ENCODE measurements around the gene GPHN. TPM values are rescaled to one million over a fixed set of nuclear protein-coding genes. Genes with fewer than 3 reads are reported as not detected.
"Not testable (repeated sequence)": the region's sequence is repeated elsewhere in the genome, so short reads cannot be mapped to it uniquely, and the experiment has no call there.

Gene GPHN
- total and polyA plus RNA-seq, 2 of the 8 experiments (the other 6 are each of a cell fraction or from before 2014, with no cell fraction given) = 6.0 to 16.0 TPM

DNA sequence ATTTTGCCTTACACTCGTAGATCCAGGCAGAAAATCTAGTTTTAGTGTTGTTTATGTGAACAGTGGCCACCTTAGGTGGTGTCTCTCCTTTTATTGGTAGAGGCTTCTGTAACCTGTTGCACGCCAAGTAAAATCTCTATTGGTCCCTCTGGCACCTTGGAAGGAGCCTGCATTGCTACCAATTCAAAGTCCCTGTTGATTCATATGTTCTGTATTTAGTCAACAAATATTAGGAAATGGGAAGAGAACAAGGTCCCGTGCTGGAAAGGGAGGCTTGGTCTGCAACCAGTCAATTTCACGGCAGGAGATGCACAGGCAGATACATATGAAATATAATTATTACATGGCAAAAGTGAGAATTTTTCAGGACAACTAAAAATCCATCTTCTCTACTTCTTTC lies 6.4 kb upstream of the GPHN start (continued):
- TF ChIP-seq RAD21 (IDR thresholded peaks at IDR 0.05 in 1 of 2, conservative IDR thresholded peaks at IDR 0.05 in 1 of 2; ENCODE audit: low read depth in 2 of 2, low read length in 2 of 2) (no peak), RNF2 (IDR thresholded peaks at IDR 0.05; ENCODE audit: borderline replicate concordance, low read depth, low read length, missing control alignments, poor library complexity, severe bottlenecking) (no peak), BRCA1 (IDR thresholded peaks at IDR 0.05; ENCODE audit: low read depth, low read length) (no peak), SP1 (IDR thresholded peaks at IDR 0.05; ENCODE audit: low read depth, low read length) (no peak)

- H3K4ac ChIP-seq (replicated peaks; ENCODE audit: insufficient read length, low read depth, low read length); H3K23me2 ChIP-seq (ENCODE audit: low read depth, low read length); POLR2A ChIA-PET (ENCODE audit: partially characterized antibody); H2BK20ac ChIP-seq (ENCODE audit: low read length); H3K27me3 ChIP-seq (replicated peaks in 1 of 4; ENCODE audit: control insufficient read depth in 3 of 4, extremely low read depth in 1 of 4, insufficient read depth in 3 of 4, low read length in 3 of 4); H4K20me1 ChIP-seq (replicated peaks in 1 of 2; ENCODE audit: control insufficient read depth in 1 of 2, insufficient read depth in 2 of 2, low read length in 2 of 2); H3K9ac ChIP-seq (replicated peaks in 1 of 4; ENCODE audit: extremely low read depth in 1 of 4, low read depth in 3 of 4, low read length in 3 of 4); H3K4me1 ChIP-seq (replicated peaks in 1 of 4; ENCODE audit: control insufficient read depth in 3 of 4, insufficient read depth in 4 of 4, low read length in 3 of 4); H3K23ac ChIP-seq (ENCODE audit: insufficient read length); H2BK15ac ChIP-seq (ENCODE audit: low read length); H4K8ac ChIP-seq (ENCODE audit: extremely low read depth, insufficient read depth, low read length); H3K79me1 ChIP-seq (ENCODE audit: low read depth, low read length); H2BK5ac ChIP-seq (ENCODE audit: low read depth, low read length); H3K18ac ChIP-seq (ENCODE audit: extremely low read depth, low read length); H3K79me2 ChIP-seq (ENCODE audit: control insufficient read depth in 1 of 2, insufficient read depth in 2 of 2, low read length in 2 of 2); H3K14ac ChIP-seq (ENCODE audit: insufficient read length); H4K91ac ChIP-seq (replicated peaks; ENCODE audit: insufficient read length, low read length); FAIRE-seq; H3K4me3 ChIP-seq (ENCODE audit: extremely low read depth in 1 of 4, insufficient read depth in 2 of 4, low read depth in 3 of 4, low read length in 4 of 4); CTCF ChIA-PET (ENCODE audit: partially characterized antibody); DNase-seq (ENCODE audit: low read depth in 1 of 2, low spot score in 2 of 2); H2BK120ac ChIP-seq (replicated peaks; ENCODE audit: low read depth, low read length); H3K9me3 ChIP-seq (ENCODE audit: insufficient read depth in 2 of 2, low read depth in 1 of 2, low read length in 1 of 2); H3K4me2 ChIP-seq (ENCODE audit: insufficient read depth in 1 of 2, low read depth in 2 of 2, low read length in 2 of 2); H2AFZ ChIP-seq (ENCODE audit: low read length); H2BK12ac ChIP-seq (ENCODE audit: low read depth, low read length); H4K5ac ChIP-seq (ENCODE audit: insufficient read length, low read depth, low read length); H3K56ac ChIP-seq (replicated peaks; ENCODE audit: insufficient read length, low read depth, low read length); H3K27ac ChIP-seq (ENCODE audit: low read depth, low read length); H2AK5ac ChIP-seq (ENCODE audit: low read depth, low read length); H3K36me3 ChIP-seq (ENCODE audit: control insufficient read depth in 2 of 4, insufficient read depth in 4 of 4, low read length in 3 of 4): not testable (repeated sequence)
- 92% methylated on average over 5 of the region's 5 CpGs; no CpG with 5 or more reads in 1 of the 2 experiments for WGBS, 2 experiments (ENCODE audit: extremely low coverage in 1 of 2, insufficient coverage in 1 of 2, insufficient read length in 1 of 2, insufficient replicate concordance in 2 of 2, low coverage in 1 of 2, low lambda C conversion rate in 2 of 2, missing lambda C conversion rate in 1 of 2)
Observed at GRCh38 chr14:66502836-66503235, 5.1 kb upstream of the GPHN start.

Data from H1 (cell line).